Activated T-cell treated with anti-CD3 and anti-CD28 coated beads for 1 hour (primary cell): ENCODE results near the gene EPC2.
"Not testable (repeated sequence)": the region's sequence is repeated elsewhere in the genome, so short reads cannot be mapped to it uniquely, and the experiment has no call there.

Source experiments
- DNase-seq: peaks from one replicate; pipeline ENCODE4 v3.0.0-alpha.2; 2020; ENCODE audit warnings: low read depth

EPC2 gene

DNA sequence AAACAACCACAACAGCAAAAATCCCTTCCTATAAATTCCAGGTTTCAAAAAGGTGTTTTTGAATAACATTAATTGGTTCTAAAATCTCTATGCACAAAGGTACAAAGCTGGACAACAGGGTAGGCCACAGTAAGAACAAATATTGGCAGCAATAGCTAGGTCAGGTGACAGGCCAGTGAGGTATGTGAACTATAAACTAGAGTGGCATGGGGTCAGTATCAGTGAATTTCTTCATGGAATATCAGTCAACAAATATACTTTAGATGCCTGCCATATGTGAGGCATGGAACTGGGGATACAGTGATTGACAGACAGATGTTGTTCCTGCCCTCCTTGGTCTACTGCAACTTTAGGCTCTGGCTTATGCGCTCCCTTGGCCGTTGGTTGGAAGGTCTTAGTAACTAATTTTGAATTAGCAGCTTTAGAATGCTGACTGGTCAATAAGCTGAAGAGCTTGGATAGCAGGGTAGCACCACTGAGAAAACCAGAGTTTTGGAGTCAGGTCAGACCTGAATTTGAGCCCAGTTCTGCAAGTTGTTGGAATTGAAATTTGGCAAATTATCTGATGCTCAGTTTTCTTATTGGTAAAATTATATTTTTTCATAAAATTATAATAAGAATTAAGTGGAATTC lies 2.3 kb upstream of the EPC2 start:
- no peak for DNase-seq

DNA sequence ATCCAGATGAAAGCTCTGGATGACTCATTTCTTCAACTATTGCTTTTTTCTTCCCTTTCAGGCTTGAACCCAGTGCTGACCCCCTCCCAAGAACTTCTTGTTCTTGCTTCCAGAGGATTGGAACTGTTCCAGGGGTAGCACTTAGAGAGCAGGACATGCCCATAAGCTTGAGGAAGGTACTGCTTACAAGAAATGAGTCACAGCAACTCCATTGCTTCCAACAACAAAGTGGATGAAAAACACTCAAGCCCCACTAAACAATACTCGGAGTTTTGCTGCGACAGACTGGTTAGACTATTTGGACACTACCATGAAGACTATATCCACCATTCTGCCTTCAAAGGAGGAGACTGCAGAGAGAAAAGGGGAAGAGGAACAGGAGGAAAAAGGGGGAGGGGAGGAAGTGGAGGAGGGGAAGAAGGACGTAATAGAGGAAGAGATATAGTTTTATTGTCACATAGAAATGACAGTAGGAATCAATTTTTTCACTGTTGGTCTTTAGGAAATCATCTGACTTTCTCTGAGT lies 1.6 kb upstream of the EPC2 start:
- no peak for DNase-seq

GRCh38 chr2:148643421-148643820 lies 1.1 kb upstream of the EPC2 start:
- DNase-seq, result no peak

DNA sequence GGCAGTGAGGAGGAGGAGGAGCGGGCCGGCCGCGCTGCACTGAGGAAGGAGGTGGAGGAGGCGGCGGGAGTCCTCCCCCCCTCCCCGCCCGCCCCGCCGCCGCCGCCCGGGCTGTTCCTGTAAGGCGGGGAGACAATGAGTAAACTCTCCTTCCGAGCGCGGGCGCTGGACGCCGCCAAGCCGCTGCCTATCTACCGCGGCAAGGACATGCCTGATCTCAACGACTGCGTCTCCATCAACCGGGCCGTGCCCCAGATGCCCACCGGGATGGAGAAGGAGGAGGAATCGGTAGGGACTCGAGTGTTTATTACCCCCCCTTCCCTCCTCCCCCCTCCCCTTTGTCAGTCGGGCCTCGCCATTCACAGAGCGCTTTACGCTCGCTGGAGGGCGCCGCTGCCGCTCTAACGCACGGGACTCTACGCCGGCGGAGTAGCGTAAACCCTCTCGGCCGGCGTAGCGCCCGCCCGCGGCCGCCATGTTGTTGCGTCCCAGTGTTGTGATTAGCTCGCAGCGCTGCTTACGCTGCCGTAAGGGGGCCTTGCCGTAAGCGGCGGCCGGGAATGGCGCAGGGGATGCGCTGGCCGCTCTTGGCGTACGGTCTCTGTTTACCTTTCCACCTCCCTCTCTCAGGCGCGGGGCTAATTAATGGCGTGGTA lies 460 bp downstream of the EPC2 start:
- DNase-seq, result peak; percentile 93

- DNase-seq, result peak; percentile 30
These were observed 1.1 kb downstream of the EPC2 start for GRCh38 chr2:148645539-148646230.

DNA sequence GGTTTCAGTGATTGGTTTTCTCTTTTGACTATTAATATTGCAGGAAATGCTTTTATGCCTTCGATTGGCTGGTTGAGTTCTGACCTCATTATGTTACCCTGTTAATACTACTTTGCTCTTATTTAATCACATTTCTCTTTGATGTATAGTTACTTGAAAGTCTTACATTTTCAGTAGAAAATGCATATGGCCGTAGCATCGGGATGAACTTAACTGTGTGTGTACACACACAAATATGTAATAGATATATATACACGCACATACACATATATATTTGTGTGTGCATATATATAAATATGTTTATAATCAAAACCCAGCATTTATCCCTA lies 1.6 kb downstream of the EPC2 start:
- DNase-seq, result no peak

GRCh38 chr2:148647711-148648110 lies 3.2 kb downstream of the EPC2 start:
- DNase-seq, result not testable (repeated sequence)

DNA sequence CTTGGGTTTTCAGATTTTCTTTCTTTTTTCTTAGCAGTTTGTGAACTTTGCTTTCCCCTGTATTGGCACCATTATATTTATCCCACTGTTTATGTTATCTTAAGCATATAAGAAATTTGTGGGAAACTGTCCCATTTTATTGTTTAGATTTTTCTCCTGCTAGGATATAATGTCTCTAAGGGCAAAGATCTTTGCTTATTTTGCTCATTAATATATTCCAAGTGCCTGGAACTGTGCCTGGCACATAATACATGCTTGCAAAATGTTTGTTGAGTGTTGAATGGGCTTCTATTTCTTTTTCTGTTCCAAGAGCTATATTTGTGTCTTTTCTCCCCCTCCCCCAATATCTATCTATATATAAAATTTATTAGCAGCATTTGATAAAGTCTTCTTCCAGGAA lies 5.4 kb downstream of the EPC2 start:
- DNase-seq, result no peak

- no peak for DNase-seq
These were observed 6.3 kb downstream of the EPC2 start for GRCh38 chr2:148650881-148651280.

DNA sequence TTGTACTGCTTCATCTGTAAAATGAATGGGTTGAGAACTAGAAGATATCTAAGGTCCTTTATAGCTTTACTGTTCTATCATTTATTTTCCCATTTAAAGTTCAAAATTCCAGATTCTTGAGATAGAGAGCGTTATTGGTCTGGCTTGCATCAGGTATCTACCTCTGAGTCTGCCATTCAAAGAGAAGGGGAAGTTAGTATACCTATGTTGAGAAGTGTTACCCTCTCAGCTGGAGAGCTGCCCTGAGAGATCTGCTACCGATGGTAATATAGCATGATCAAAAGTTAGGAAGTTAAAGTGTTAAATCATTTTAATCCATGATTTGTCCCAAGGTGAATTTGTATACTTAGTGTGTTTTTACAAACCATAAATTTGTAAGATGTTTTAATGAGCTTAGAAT lies 7.4 kb downstream of the EPC2 start:
- no peak for DNase-seq

DNA sequence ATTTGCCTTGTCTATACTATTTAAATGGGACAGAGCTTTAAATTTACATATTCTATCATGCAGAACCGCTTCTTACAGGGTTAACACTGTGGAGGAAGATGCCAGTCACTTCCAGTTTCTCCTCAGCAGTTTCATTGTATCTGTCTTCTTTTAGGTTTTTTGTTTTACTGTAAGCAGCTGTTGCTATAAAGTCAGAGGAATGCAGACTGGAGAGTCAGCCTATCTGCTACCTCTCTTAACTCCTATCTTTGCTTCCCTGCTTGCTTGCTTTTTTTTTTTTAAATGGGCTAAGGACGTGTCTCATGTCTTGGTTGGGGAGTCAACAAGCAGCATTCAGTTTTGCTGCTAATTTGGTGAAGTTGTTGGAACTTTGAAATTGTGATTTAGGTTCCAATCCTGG lies 8.9 kb downstream of the EPC2 start:
- DNase-seq, result no peak

GRCh38 chr2:148654435-148654834 lies 9.9 kb downstream of the EPC2 start:
- DNase-seq, result no peak

DNA sequence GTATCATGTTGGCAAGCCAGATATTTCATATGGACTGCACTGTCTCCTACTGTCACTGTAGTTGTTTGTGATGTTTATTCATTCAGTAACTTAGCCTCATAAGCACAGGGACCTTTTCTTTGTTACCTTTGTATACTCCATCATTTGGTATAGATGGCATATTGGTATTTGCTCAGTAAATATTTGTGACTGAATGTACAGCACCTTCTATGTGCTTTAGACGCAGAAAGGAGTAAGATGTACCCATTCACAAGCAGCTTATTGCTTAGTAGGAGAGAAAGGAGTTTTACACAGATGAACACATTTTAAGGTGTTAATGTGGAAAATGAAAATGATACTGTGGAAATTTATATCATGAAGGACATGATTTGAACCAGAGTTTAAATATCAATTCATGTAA lies 12.0 kb downstream of the EPC2 start:
- no peak for DNase-seq

GRCh38 chr2:148658807-148659722 lies 14.5 kb downstream of the EPC2 start:
- DNase-seq, result no peak

- DNase-seq, result no peak
These were observed 16.4 kb downstream of the EPC2 start for GRCh38 chr2:148660999-148661398.

- DNase-seq, result not testable (repeated sequence)
These were observed 17.8 kb downstream of the EPC2 start for GRCh38 chr2:148662332-148662731.

- DNase-seq, result no peak
These were observed 19.7 kb downstream of the EPC2 start for GRCh38 chr2:148664229-148664628.

DNA sequence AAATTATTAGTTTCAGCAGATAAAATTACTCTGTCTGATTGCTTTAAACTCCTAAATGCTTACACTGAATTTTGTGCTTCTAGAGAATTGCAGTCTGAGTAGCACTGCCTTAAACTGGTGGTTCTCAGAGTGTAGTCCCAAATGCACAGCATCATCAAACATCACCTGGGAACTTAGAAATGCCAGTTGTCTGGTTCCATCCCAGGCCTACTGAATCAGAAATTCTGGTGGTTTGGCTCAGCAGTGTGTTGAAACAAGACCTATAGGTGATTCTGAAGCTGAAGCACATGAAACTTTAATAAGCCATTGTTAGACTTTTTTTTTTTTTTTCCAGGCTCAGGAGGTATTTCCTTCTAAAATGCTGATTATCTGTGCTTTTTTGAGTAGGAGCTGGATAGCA lies 22.0 kb downstream of the EPC2 start:
- DNase-seq, result no peak

DNA sequence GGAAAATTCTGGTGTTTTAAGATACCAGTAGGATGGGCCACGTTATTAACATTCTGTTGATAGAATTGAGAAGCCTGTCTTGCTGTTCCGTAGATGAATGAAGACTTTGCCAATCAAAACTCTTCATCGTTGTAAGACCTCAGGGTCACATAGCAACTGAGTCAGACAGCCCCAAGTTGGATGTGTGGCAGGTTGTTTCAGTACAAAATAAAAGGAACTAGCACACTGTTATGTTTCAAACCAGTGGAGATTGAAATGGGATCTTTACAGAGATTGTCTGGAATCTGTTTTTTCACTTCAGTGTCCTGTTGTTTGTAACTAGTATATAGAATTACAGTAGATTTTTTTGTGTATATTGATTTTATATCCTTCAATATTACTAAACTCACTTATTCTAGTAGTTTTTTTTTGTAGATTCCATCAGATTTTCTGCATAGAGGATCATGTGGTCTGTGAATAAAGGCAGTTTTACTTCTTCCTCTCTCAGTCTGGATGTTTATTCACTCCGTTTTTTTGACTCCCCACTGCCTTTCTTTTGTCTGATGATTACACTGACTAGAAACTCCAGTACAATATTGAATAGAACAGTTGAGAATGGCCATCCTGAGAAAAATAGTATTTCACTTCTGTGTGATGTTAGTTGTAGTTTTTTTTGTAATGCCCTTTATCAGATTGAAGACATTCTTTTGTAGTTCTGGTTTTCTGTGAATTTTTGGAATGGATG lies 22.7 kb downstream of the EPC2 start:
- no peak for DNase-seq

DNA sequence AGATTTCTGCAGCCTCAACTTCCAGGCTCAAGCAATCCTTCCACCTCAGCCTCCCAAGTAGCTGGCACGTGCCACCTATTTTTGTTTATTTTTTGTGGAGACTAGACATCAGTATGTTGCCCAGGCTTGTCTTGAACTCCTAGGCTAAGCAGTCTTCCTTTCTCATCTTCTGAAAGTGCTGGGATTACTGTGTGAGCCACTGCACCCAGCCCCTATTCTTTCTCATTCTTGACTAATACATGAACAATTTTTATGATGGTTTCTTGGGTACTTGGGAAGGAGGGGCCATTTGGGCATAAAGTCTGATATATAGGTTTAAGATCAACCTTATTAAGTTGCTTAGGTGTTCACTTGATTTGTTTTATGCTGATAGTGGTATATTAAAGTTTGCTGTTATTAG lies 26.2 kb downstream of the EPC2 start:
- DNase-seq, result no peak
